Transverse colon (tissue), 4 donors: ENCODE results near the gene LKAAEAR1.

Source experiments
- EP300 ChIP-seq: sonication (generic); formaldehyde crosslinking; IDR thresholded peaks from one replicate; pipeline ENCODE4 v1.6.1; 2017; ENCODE audit warnings: antibody characterized with exemption, low read depth
- POLR2A ChIP-seq: fragments of 450-650 bp; IDR thresholded peaks from one replicate; pipeline ENCODE4 v1.6.1; 2016; ENCODE audit warnings: antibody characterized with exemption, mild to moderate bottlenecking, moderate library complexity
- POLR2AphosphoS5 ChIP-seq, 3 donors: sonication (generic); formaldehyde crosslinking; IDR thresholded peaks; one replicate each; pipeline ENCODE4 v1.6.1; 2016; ENCODE audit warnings: antibody characterized with exemption in 3 of 3
- TF ChIP-seq, protein P1 (sequence below), 5 experiments: fragments of 200-600 bp in 3 of 5; fragments of 450-650 bp in 2 of 5; sonication (generic) in 3 of 5; IDR thresholded peaks; 1 replicate in 2 of 5; 2 replicates in 3 of 5; pipeline ENCODE4 v1.5.1; 2016 to 2017; ENCODE audit warnings: antibody characterized with exemption in 5 of 5, inconsistent platforms in 3 of 5, mild to moderate bottlenecking in 2 of 5, moderate library complexity in 1 of 5

- TF ChIP-seq POLR2A (no peak), POLR2AphosphoS5 (IDR thresholded peaks at IDR 0.05) (no peak), EP300 (no peak)
- TF ChIP-seq, protein P1, sequence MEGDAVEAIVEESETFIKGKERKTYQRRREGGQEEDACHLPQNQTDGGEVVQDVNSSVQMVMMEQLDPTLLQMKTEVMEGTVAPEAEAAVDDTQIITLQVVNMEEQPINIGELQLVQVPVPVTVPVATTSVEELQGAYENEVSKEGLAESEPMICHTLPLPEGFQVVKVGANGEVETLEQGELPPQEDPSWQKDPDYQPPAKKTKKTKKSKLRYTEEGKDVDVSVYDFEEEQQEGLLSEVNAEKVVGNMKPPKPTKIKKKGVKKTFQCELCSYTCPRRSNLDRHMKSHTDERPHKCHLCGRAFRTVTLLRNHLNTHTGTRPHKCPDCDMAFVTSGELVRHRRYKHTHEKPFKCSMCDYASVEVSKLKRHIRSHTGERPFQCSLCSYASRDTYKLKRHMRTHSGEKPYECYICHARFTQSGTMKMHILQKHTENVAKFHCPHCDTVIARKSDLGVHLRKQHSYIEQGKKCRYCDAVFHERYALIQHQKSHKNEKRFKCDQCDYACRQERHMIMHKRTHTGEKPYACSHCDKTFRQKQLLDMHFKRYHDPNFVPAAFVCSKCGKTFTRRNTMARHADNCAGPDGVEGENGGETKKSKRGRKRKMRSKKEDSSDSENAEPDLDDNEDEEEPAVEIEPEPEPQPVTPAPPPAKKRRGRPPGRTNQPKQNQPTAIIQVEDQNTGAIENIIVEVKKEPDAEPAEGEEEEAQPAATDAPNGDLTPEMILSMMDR (IDR thresholded peaks at IDR 0.05) = no peak
These were observed 18.2 kb downstream of the LKAAEAR1 start for GRCh38 chr20:64065974-64066343.
